HepG2 (cell line): ENCODE measurements around the gene ZNF276.

ENCODE experiments used
- EP300 ChIP-seq, 3 experiments: sonication (generic) in 1 of 3; formaldehyde crosslinking in 1 of 3; IDR thresholded peaks; 2 replicates each; pipeline versions ENCODE4 v1.5.1 to v1.6.1; 2011 to 2020; ENCODE audit warnings: low read depth in 2 of 3, low read length in 2 of 3, borderline replicate concordance in 1 of 3, improper control_type of control experiment in 1 of 3, mild to moderate bottlenecking in 1 of 3, missing genetic modification reagents in 1 of 3, moderate library complexity in 1 of 3
- FOXM1 ChIP-seq: sonication (generic); formaldehyde crosslinking; IDR thresholded peaks from 2 replicates; pipeline ENCODE4 v1.5.0; 2020; ENCODE audit warnings: missing genetic modification reagents
- GABPA ChIP-seq, 2 experiments: IDR thresholded peaks; 2 replicates each; pipeline ENCODE4 v1.6.1; 2011 to 2016; ENCODE audit warnings: low read depth in 2 of 2, low read length in 1 of 2, missing biosample characterization in 1 of 2, missing genetic modification characterization in 1 of 2
- NFATC3 ChIP-seq: sonication (generic); formaldehyde crosslinking; IDR thresholded peaks from 2 replicates; pipeline ENCODE4 v1.5.1; 2020; ENCODE audit warnings: mild to moderate bottlenecking, missing genetic modification reagents
- RFX5 ChIP-seq: IDR thresholded peaks from 2 replicates; pipeline ENCODE4 v1.6.1; 2011; ENCODE audit warnings: low read depth, low read length, improper control_type of control experiment
- ZBTB3 ChIP-seq: sonication (generic); formaldehyde crosslinking; IDR thresholded peaks from 2 replicates; pipeline ENCODE4 v1.4.0; 2020; ENCODE audit warnings: low read depth, mild to moderate bottlenecking, moderate library complexity, missing genetic modification reagents, borderline replicate concordance
- ZNF326 ChIP-seq: sonication (generic); formaldehyde crosslinking; IDR thresholded peaks from 2 replicates; pipeline ENCODE4 v1.4.0; 2020; ENCODE audit warnings: missing genetic modification reagents, borderline replicate concordance

GRCh38 chr16:89782489-89782888, 61.2 kb downstream of the ZNF276 start:
- TF ChIP-seq NFATC3 (CRISPR knock-in tag) (no peak), EP300 (IDR thresholded peaks at IDR 0.05; ENCODE audit: low read depth in 2 of 2, low read length in 2 of 2) (no peak), EP300 (CRISPR knock-in tag; IDR thresholded peaks at IDR 0.05; ENCODE audit: borderline replicate concordance) (no peak), ZNF326 (CRISPR knock-in tag) (no peak), ZBTB3 (CRISPR knock-in tag) (no peak), FOXM1 (no peak), RFX5 (no peak), GABPA (IDR thresholded peaks at IDR 0.05; ENCODE audit: low read depth, low read length) (no peak), GABPA (CRISPR knock-in tag; IDR thresholded peaks at IDR 0.05; ENCODE audit: low read depth) (no peak)
